IMR-90 (cell line): ENCODE results near the gene ABO.

Source experiments
- CEBPB ChIP-seq: IDR thresholded peaks from 2 replicates; pipeline ENCODE4 v1.6.1; 2012; ENCODE audit warnings: low read depth, low read length, improper control_type of control experiment
- CTCF ChIP-seq: conservative IDR thresholded peaks from 2 replicates; pipeline ENCODE4 v1.5.1; 2012; ENCODE audit warnings: mild to moderate bottlenecking, low read depth, low read length, improper control_type of control experiment
- FOS ChIP-seq: fragments of 150-350 bp; IDR thresholded peaks from 2 replicates; pipeline ENCODE4 v1.6.1; 2016; ENCODE audit warnings: low read depth, low read length
- MAZ ChIP-seq: IDR thresholded peaks from 2 replicates; pipeline ENCODE4 v1.6.1; 2012; ENCODE audit warnings: low read depth, mild to moderate bottlenecking, low read length, improper control_type of control experiment, moderate library complexity, borderline replicate concordance
- POLR2A ChIP-seq: IDR thresholded peaks from 2 replicates; pipeline ENCODE4 v1.6.1; 2012; ENCODE audit warnings: mild to moderate bottlenecking, low read depth, low read length
- RAD21 ChIP-seq: IDR thresholded peaks from 2 replicates; pipeline ENCODE4 v1.6.1; 2012; ENCODE audit warnings: low read length, improper control_type of control experiment
- RFX5 ChIP-seq: IDR thresholded peaks from 2 replicates; pipeline ENCODE4 v1.8.0; 2012; ENCODE audit warnings: low read depth, mild to moderate bottlenecking, low read length, moderate library complexity
- TF ChIP-seq, protein P1 (sequence below): fragments of 150-350 bp; IDR thresholded peaks from 2 replicates; pipeline ENCODE4 v1.6.1; 2016; ENCODE audit warnings: low read depth, mild to moderate bottlenecking, low read length, moderate library complexity, borderline replicate concordance

- TF ChIP-seq CTCF: no peak
- no peak for TF ChIP-seq POLR2A
- no peak for TF ChIP-seq CEBPB
- no peak for TF ChIP-seq FOS
- TF ChIP-seq, protein P1, sequence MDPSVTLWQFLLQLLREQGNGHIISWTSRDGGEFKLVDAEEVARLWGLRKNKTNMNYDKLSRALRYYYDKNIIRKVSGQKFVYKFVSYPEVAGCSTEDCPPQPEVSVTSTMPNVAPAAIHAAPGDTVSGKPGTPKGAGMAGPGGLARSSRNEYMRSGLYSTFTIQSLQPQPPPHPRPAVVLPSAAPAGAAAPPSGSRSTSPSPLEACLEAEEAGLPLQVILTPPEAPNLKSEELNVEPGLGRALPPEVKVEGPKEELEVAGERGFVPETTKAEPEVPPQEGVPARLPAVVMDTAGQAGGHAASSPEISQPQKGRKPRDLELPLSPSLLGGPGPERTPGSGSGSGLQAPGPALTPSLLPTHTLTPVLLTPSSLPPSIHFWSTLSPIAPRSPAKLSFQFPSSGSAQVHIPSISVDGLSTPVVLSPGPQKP: no peak
- no peak for TF ChIP-seq MAZ
- TF ChIP-seq RAD21: no peak
- TF ChIP-seq RFX5: no peak
Observed at GRCh38 chr9:133235549-133236222, 39.3 kb downstream of the ABO start.
